ENCODE measurements around the gene DOCK3.
"Not testable (repeated sequence)": the region's sequence is repeated elsewhere in the genome, so short reads cannot be mapped to it uniquely, and the experiment has no call there.

Gene DOCK3

GRCh38 chr3:51123531-51123930 is 448.8 kb downstream of the DOCK3 start:
- DNase-seq, result no peak

- not testable (repeated sequence) for DNase-seq
These were observed 456.9 kb downstream of the DOCK3 start for GRCh38 chr3:51131607-51132006.

GRCh38 chr3:51137715-51138114 is 463.0 kb downstream of the DOCK3 start:
- no peak for DNase-seq

GRCh38 chr3:51139616-51140015 is 464.9 kb downstream of the DOCK3 start:
- DNase-seq, result no peak

GRCh38 chr3:51141573-51141972 is 466.8 kb downstream of the DOCK3 start:
- no peak for DNase-seq

GRCh38 chr3:51145811-51146585 is 471.3 kb downstream of the DOCK3 start:
- DNase-seq, result no peak

- DNase-seq, result no peak
These were observed 472.1 kb downstream of the DOCK3 start for GRCh38 chr3:51146781-51147180.

- no peak for DNase-seq
These were observed 481.4 kb downstream of the DOCK3 start for GRCh38 chr3:51156147-51156546.

- DNase-seq, result no peak
These were observed 488.3 kb downstream of the DOCK3 start for GRCh38 chr3:51163051-51163450.

GRCh38 chr3:51173518-51174271 is 499.0 kb downstream of the DOCK3 start:
- no peak for DNase-seq

- DNase-seq, result no peak
These were observed 502.2 kb downstream of the DOCK3 start for GRCh38 chr3:51176923-51177322.

- DNase-seq, result not testable (repeated sequence)
These were observed 511.7 kb downstream of the DOCK3 start for GRCh38 chr3:51186446-51186845.

- no peak for DNase-seq
These were observed 515.5 kb downstream of the DOCK3 start for GRCh38 chr3:51190199-51190598.

GRCh38 chr3:51190827-51191226 is 516.1 kb downstream of the DOCK3 start:
- no peak for DNase-seq

- no peak for DNase-seq
These were observed 517.0 kb downstream of the DOCK3 start for GRCh38 chr3:51191768-51192167.

- DNase-seq, result no peak
These were observed 523.8 kb downstream of the DOCK3 start for GRCh38 chr3:51198477-51198876.

- DNase-seq, result not testable (repeated sequence)
These were observed 524.6 kb downstream of the DOCK3 start for GRCh38 chr3:51199296-51199695.

- DNase-seq, result no peak
These were observed 541.6 kb downstream of the DOCK3 start for GRCh38 chr3:51216291-51216690.

- DNase-seq, result no peak
These were observed 547.2 kb downstream of the DOCK3 start for GRCh38 chr3:51221959-51222358.

- no peak for DNase-seq
These were observed 549.6 kb downstream of the DOCK3 start for GRCh38 chr3:51224283-51224682.

GRCh38 chr3:51224843-51225242 is 550.1 kb downstream of the DOCK3 start:
- no peak for DNase-seq

GRCh38 chr3:51242939-51243338 is 568.2 kb downstream of the DOCK3 start:
- no peak for DNase-seq

- no peak for DNase-seq
These were observed 569.2 kb downstream of the DOCK3 start for GRCh38 chr3:51243924-51244323.

- DNase-seq, result no peak
These were observed 571.1 kb downstream of the DOCK3 start for GRCh38 chr3:51245867-51246266.
